HUES6 (cell line): ENCODE data around the gene MYLK4.

Source experiments
- H3K27ac ChIP-seq: 2 replicates; pipeline ENCODE4 v1.7.0; 2013; ENCODE audit warnings: low read depth, mild to moderate bottlenecking, low read length, inconsistent platforms
- H3K27me3 ChIP-seq: 2 replicates; pipeline ENCODE4 v1.6.1; 2013; ENCODE audit warnings: low read length; ENCODE audit not compliant: control insufficient read depth, insufficient read depth
- H3K36me3 ChIP-seq: 2 replicates; pipeline ENCODE4 v1.6.1; 2013; ENCODE audit warnings: low read length; ENCODE audit not compliant: control insufficient read depth, insufficient read depth
- H3K4me1 ChIP-seq: 2 replicates; pipeline ENCODE4 v1.6.1; 2013; ENCODE audit warnings: low read length; ENCODE audit not compliant: control insufficient read depth, insufficient read depth
- H3K4me3 ChIP-seq: 2 replicates; pipeline ENCODE4 v1.5.1; 2013; ENCODE audit warnings: low read depth, low read length
- H3K9ac ChIP-seq: one replicate; pipeline ENCODE4 v1.6.1; 2013; ENCODE audit warnings: mild to moderate bottlenecking, low read length
- H3K9me3 ChIP-seq: 2 replicates; pipeline ENCODE4 v1.6.1; 2013; ENCODE audit warnings: low read depth, low read length; ENCODE audit not compliant: control insufficient read depth, insufficient read depth

The MYLK4 gene

GRCh38 chr6:2640551-2640950, 110.2 kb downstream of the MYLK4 start:
- Histone ChIP-seq H3K9ac (no peak overlapping the region), H3K36me3 (no peaks in the 10 kb centered on the region), H3K4me1 (peaks cover 4% of the 10 kb centered on the region; the same call in 1 of the 2 replicates), H3K27ac (no peak overlapping the region), H3K4me3 (no peak overlapping the region), H3K27me3 (no peaks in the 10 kb centered on the region), H3K9me3 (no peaks in the 10 kb centered on the region)

- Histone ChIP-seq H3K9ac (no peak overlapping the region), H3K36me3 (no peaks in the 10 kb centered on the region), H3K9me3 (no peaks in the 10 kb centered on the region), H3K4me1 (peaks cover 4% of the 10 kb centered on the region; the same call in 1 of the 2 replicates), H3K27me3 (no peaks in the 10 kb centered on the region), H3K27ac (no peak overlapping the region), H3K4me3 (no peak overlapping the region)
These were observed 110.8 kb downstream of the MYLK4 start for GRCh38 chr6:2639896-2640295.

GRCh38 chr6:2639167-2639566, 111.6 kb downstream of the MYLK4 start:
- H3K27me3 ChIP-seq: no peaks in the 10 kb centered on the region
- H3K9ac ChIP-seq: no peak overlapping the region
- no peaks in the 10 kb centered on the region for H3K9me3 ChIP-seq
- H3K4me1 ChIP-seq: peaks cover 7% of the 10 kb centered on the region; the same call in 1 of the 2 replicates
- H3K4me3 ChIP-seq: no peak overlapping the region
- H3K27ac ChIP-seq: no peak overlapping the region
- no peaks in the 10 kb centered on the region for H3K36me3 ChIP-seq

- Histone ChIP-seq H3K9ac (no peak overlapping the region), H3K27ac (no peak overlapping the region), H3K27me3 (peaks cover 8% of the 10 kb centered on the region), H3K9me3 (no peaks in the 10 kb centered on the region), H3K4me3 (no peak overlapping the region), H3K4me1 (peaks cover 16% of the 10 kb centered on the region), H3K36me3 (no peaks in the 10 kb centered on the region)
These were observed 114.0 kb downstream of the MYLK4 start for GRCh38 chr6:2636672-2637071.

- Histone ChIP-seq H3K4me1 (peaks cover 23% of the 10 kb centered on the region), H3K4me3 (no peak overlapping the region), H3K9ac (no peak overlapping the region), H3K9me3 (no peaks in the 10 kb centered on the region), H3K36me3 (no peaks in the 10 kb centered on the region), H3K27ac (no peak overlapping the region), H3K27me3 (peaks cover 8% of the 10 kb centered on the region)
These were observed 114.8 kb downstream of the MYLK4 start for GRCh38 chr6:2635911-2636310.

- Histone ChIP-seq H3K4me1 (peaks cover 23% of the 10 kb centered on the region), H3K9me3 (no peaks in the 10 kb centered on the region), H3K27me3 (peaks cover 8% of the 10 kb centered on the region), H3K27ac (no peak overlapping the region; the same call in 1 of the 2 replicates), H3K36me3 (no peaks in the 10 kb centered on the region), H3K9ac (peak overlapping the region; percentile 17), H3K4me3 (peak overlapping the region; percentile 57)
These were observed 116.4 kb downstream of the MYLK4 start for GRCh38 chr6:2634139-2634964.

- Histone ChIP-seq H3K36me3 (no peaks in the 10 kb centered on the region), H3K4me1 (peaks cover 23% of the 10 kb centered on the region), H3K9ac (peak overlapping the region; percentile 17), H3K4me3 (peak overlapping the region; percentile 57), H3K9me3 (no peaks in the 10 kb centered on the region), H3K27ac (no peak overlapping the region), H3K27me3 (peaks cover 8% of the 10 kb centered on the region)
These were observed 117.0 kb downstream of the MYLK4 start for GRCh38 chr6:2633736-2634135.

- H3K27ac ChIP-seq: no peak overlapping the region
- H3K9ac ChIP-seq: no peak overlapping the region
- H3K27me3 ChIP-seq: peaks cover 8% of the 10 kb centered on the region
- H3K36me3 ChIP-seq: no peaks in the 10 kb centered on the region
- H3K9me3 ChIP-seq: no peaks in the 10 kb centered on the region
- H3K4me3 ChIP-seq: no peak overlapping the region
- peaks cover 23% of the 10 kb centered on the region for H3K4me1 ChIP-seq
These were observed 117.6 kb downstream of the MYLK4 start for GRCh38 chr6:2632976-2633584.

- Histone ChIP-seq H3K9me3 (no peaks in the 10 kb centered on the region), H3K4me1 (peaks cover 23% of the 10 kb centered on the region), H3K36me3 (no peaks in the 10 kb centered on the region), H3K4me3 (no peak overlapping the region), H3K27ac (no peak overlapping the region), H3K27me3 (peaks cover 8% of the 10 kb centered on the region), H3K9ac (no peak overlapping the region)
These were observed 118.4 kb downstream of the MYLK4 start for GRCh38 chr6:2632368-2632767.

- H3K27ac ChIP-seq: no peak overlapping the region
- peaks cover 8% of the 10 kb centered on the region for H3K27me3 ChIP-seq
- peaks cover 23% of the 10 kb centered on the region for H3K4me1 ChIP-seq
- H3K4me3 ChIP-seq: no peak overlapping the region
- no peaks in the 10 kb centered on the region for H3K36me3 ChIP-seq
- H3K9ac ChIP-seq: no peak overlapping the region
- no peaks in the 10 kb centered on the region for H3K9me3 ChIP-seq
These were observed 119.7 kb downstream of the MYLK4 start for GRCh38 chr6:2630891-2631571.

- Histone ChIP-seq H3K9me3 (no peaks in the 10 kb centered on the region), H3K4me3 (no peak overlapping the region), H3K36me3 (no peaks in the 10 kb centered on the region), H3K9ac (no peak overlapping the region), H3K27ac (no peak overlapping the region), H3K4me1 (peaks cover 23% of the 10 kb centered on the region), H3K27me3 (peaks cover 8% of the 10 kb centered on the region)
These were observed 120.4 kb downstream of the MYLK4 start for GRCh38 chr6:2630359-2630758.
